ENCODE data around the gene CREG2.

The CREG2 gene

GRCh38 chr2:101308432-101309210 lies 78.7 kb downstream of the CREG2 start, which contains the start of gene RNF149:
TSS of gene RNF149 (minus strand) at chr2:101308701. CDS start at chr2:101308588, 113 bp downstream.
- DNase-seq (ENCODE audit: low read depth in 3 of 3) = peak; percentile 73 to 86 (median 81)

GRCh38 chr2:101307950-101308431 lies 79.3 kb downstream of the CREG2 start:
- peak in 1 of 3 experiments; percentile 16 for DNase-seq (ENCODE audit: low read depth in 3 of 3)

DNA sequence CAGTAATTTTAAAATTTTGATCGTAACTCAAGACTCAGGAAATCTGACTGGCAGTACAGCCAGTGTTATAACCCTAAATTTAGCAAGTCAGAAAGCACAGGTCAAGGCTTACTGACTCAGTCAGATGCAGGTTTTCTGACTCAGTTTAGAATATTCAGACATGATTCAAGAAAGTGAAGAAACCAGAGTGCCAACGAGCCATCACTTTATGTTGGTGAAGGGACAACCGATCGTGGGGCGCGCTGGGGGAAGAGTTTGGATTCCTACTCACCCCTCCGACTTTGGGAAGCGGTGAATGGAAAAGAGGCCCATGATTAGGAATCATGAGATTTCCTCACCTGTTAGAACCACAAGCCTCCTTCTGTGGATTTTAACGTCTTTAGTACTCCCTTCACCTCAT lies 79.8 kb downstream of the CREG2 start:
- no peak for DNase-seq (ENCODE audit: low read depth in 3 of 3)

DNA sequence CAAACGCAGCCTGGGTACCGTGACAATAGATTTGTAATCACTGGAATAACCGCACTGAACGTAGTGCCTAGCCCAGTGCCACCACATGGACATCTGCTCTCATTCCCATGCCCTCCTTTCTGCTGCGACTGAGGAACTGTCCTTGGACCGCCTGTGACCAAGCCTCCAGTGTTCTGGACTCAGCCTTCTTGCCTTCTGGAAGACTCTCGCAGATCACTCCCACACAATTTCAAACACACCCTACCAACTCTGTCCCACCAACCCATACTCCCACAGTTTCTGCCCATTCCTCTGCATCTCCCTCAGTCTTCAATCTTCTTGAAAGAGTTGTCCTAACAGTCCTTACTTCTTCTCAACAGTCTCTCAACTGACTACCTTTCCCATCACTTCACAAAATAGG lies 80.9 kb downstream of the CREG2 start:
- peak in 1 of 3 experiments; percentile 9 for DNase-seq (ENCODE audit: low read depth in 3 of 3)

GRCh38 chr2:101305492-101306078 lies 81.7 kb downstream of the CREG2 start:
- DNase-seq (ENCODE audit: low read depth in 3 of 3) = no peak

- no peak for DNase-seq (ENCODE audit: low read depth in 3 of 3)
Observed at GRCh38 chr2:101305035-101305434, 82.3 kb downstream of the CREG2 start.

GRCh38 chr2:101303688-101304087 lies 83.6 kb downstream of the CREG2 start:
- no peak for DNase-seq (ENCODE audit: low read depth in 3 of 3)

DNA sequence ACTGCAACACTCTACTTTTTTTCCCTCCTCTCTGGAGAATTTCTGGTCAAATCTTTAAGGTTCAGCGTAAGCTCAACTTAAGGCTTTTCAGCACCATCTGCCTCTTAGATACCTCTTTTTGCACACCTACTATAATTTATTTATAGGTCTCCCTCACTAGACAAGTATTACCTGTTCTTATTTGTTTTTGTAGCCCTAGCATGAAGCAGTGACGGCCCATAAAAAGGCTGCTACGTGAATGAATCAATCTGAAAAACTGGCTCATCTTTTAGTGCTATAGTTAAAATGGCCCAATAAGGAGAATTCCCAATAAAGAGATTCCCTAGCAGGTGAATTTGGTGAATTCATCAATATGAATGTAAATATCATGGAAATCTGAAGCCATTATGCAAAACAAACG lies 85.3 kb downstream of the CREG2 start:
- DNase-seq (ENCODE audit: low read depth in 3 of 3) = no peak

GRCh38 chr2:101300836-101301235 lies 86.5 kb downstream of the CREG2 start:
- no peak for DNase-seq (ENCODE audit: low read depth in 3 of 3)

DNA sequence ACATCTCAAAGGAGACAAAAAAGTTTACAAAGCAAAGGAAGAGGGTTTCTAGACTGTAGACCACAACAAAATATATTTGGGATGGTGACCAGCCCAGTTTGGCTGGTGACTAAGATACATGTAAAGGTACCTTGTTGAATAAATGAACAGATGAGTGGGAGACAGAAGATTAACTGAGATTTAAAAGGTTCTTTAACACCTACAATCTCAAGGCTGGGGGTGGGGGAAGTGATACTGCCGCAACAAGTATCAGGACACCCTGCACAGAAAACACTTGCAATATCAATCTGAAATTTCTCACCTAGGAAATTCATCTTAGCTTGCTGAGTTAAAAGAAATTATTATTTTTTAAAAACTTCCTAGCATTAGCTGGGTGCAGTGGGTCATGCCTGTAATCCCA lies 87.1 kb downstream of the CREG2 start:
- DNase-seq (ENCODE audit: low read depth in 3 of 3) = no peak

GRCh38 chr2:101299604-101300003 lies 87.7 kb downstream of the CREG2 start:
- no peak for DNase-seq (ENCODE audit: low read depth in 3 of 3)

DNA sequence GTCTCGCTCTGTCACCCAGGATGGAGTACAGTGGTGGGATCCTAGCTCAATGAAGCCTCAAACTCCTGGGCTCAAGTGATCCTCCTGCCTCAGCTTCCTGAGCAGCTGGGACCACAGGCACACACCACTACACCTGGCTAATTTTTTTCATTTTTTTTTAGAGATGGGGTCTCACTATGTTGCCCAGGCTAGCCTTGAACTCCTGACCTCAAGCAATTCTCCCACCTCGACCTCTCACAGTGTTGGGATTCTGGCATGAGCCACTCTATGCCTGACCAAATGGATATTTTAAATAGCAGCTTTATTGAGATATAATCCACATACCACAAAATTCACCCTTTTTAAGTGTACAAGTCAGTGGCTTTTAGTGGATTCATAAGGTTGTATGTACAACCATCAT lies 89.9 kb downstream of the CREG2 start:
- no peak for DNase-seq (ENCODE audit: low read depth in 3 of 3)

GRCh38 chr2:101296371-101296770 lies 90.9 kb downstream of the CREG2 start:
- DNase-seq (ENCODE audit: low read depth in 3 of 3) = no peak

DNA sequence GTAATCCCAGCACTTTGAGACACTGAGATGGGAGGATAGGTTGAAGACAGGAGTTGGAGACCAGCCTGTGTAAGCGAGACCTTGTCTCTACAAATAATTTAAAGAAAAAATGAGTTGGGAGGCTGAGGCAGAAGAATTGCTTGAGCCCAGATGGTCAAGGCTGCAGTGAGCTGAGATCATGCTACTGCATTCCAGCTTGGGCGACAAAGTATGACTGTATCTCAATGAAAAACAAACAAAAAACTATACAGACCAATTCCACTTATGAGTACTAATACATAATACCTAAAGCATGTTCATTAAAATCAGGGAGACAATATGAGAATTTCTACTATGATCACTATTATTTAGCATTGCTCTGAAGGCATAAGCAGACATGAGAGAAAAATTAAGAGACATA lies 91.4 kb downstream of the CREG2 start:
- DNase-seq (ENCODE audit: low read depth in 3 of 3) = no peak
